HG02973 (cell line): ENCODE measurements around the gene HDAC4.
A peak's percentile ranks its signal among the peaks of the same experiment; 100 is the strongest.

ENCODE experiments used
- ATAC-seq: cut with Tn5 transposase; IDR thresholded peaks from one replicate; pipeline ENCODE4 v1.9.1; 2021; ENCODE audit warnings: moderate library complexity; ENCODE audit not compliant: unreplicated experiment

HDAC4 gene

GRCh38 chr2:239429473-239430350, 28.9 kb upstream of the HDAC4 start:
- no peak for ATAC-seq

- no peak for ATAC-seq
Measured at GRCh38 chr2:239425631-239426030, 24.8 kb upstream of the HDAC4 start.

- ATAC-seq, result no peak
Measured at GRCh38 chr2:239424337-239425045, 23.7 kb upstream of the HDAC4 start.

- ATAC-seq, result no peak
Measured at GRCh38 chr2:239423551-239423950, 22.7 kb upstream of the HDAC4 start.

GRCh38 chr2:239421851-239422250, 21.0 kb upstream of the HDAC4 start:
- no peak for ATAC-seq

GRCh38 chr2:239420082-239420481, 19.3 kb upstream of the HDAC4 start:
- no peak for ATAC-seq

GRCh38 chr2:239418918-239419317, 18.1 kb upstream of the HDAC4 start:
- ATAC-seq, result no peak

GRCh38 chr2:239412905-239413603, 12.2 kb upstream of the HDAC4 start:
- no peak for ATAC-seq

- ATAC-seq, result no peak
Measured at GRCh38 chr2:239411549-239412319, 10.9 kb upstream of the HDAC4 start.

GRCh38 chr2:239411117-239411516, 10.3 kb upstream of the HDAC4 start:
- no peak for ATAC-seq

- ATAC-seq, result no peak
Measured at GRCh38 chr2:239409976-239410375, 9.2 kb upstream of the HDAC4 start.

- ATAC-seq, result no peak
Measured at GRCh38 chr2:239407112-239407511, 6.3 kb upstream of the HDAC4 start.

- no peak for ATAC-seq
Measured at GRCh38 chr2:239406316-239406995, 5.6 kb upstream of the HDAC4 start.

- no peak for ATAC-seq
Measured at GRCh38 chr2:239405071-239405470, 4.3 kb upstream of the HDAC4 start.

- no peak for ATAC-seq
Measured at GRCh38 chr2:239402666-239403065, 1.8 kb upstream of the HDAC4 start.

- ATAC-seq, result peak; percentile 6
Measured at GRCh38 chr2:239401881-239402233, 1.0 kb upstream of the HDAC4 start.

GRCh38 chr2:239401067-239401880, 454 bp upstream of the HDAC4 start:
- ATAC-seq, result peak; percentile 89

- no peak for ATAC-seq
Measured at GRCh38 chr2:239399921-239400595, 762 bp downstream of the HDAC4 start.

- ATAC-seq, result no peak
Measured at GRCh38 chr2:239399433-239399920, 1.3 kb downstream of the HDAC4 start.
